ENCODE results near the gene SETD4. TPM values are rescaled to one million over a fixed set of nuclear protein-coding genes. Genes with fewer than 3 reads are reported as not detected.
A peak's percentile ranks its signal among the peaks of the same experiment; 100 is the strongest.

Gene SETD4
- total RNA-seq (10 to 100 TPM in 1 of 2 donors, 1 to 10 TPM in 1; 8.3 to 12.0 TPM), polyA plus RNA-seq (1 to 10 TPM; 2.9 to 5.3 TPM)

- peak within 1 kb of the TSS; percentile 63 to 100 (median 96) for H3K4me3 ChIP-seq (ENCODE audit: low read depth in 1 of 3, low read length in 3 of 3)
- TF ChIP-seq ZBTB33 (IDR thresholded peaks at IDR 0.05) (no peak), HNF4A (conservative IDR thresholded peaks at IDR 0.05) (peak; percentile 18 to 38), TAF1 (conservative IDR thresholded peaks at IDR 0.05) (peak; percentile 48), FOXA1 (IDR thresholded peaks at IDR 0.05) (no peak), FOXA2 (IDR thresholded peaks at IDR 0.05) (no peak), EGR1 (IDR thresholded peaks at IDR 0.05; ENCODE audit: low read depth in 2 of 2) (no peak), NR2F2 (IDR thresholded peaks at IDR 0.05) (peak; percentile 76), ATF3 (IDR thresholded peaks at IDR 0.05) (no peak), GABPA (IDR thresholded peaks at IDR 0.05 in 1 of 2, conservative IDR thresholded peaks at IDR 0.05 in 1 of 2) (peak; percentile 46 to 93), RAD21 (IDR thresholded peaks at IDR 0.05) (peak in 1 of 2 donors; percentile 27), JUND (IDR thresholded peaks at IDR 0.05) (no peak), SP1 (IDR thresholded peaks at IDR 0.05) (peak; percentile 48), YY1 (IDR thresholded peaks at IDR 0.05) (peak; percentile 98), CTCF (IDR thresholded peaks at IDR 0.05; ENCODE audit: low read depth, low read length, missing input control) (no peak), REST (IDR thresholded peaks at IDR 0.05) (peak; percentile 16), RXRA (IDR thresholded peaks at IDR 0.05) (peak; percentile 45 to 78), MAX (IDR thresholded peaks at IDR 0.05) (peak; percentile 78), HNF4G (IDR thresholded peaks at IDR 0.05) (no peak)
- peaks cover 6 to 22% (median 13%) of the 10 kb centered on the region in 4 donors for H3K4me1 ChIP-seq (ENCODE audit: control insufficient read depth in 4 of 4, insufficient read depth in 4 of 4, low read length in 3 of 4)
- WGBS, result under 1% methylated on average over 57 of the region's 57 CpGs
- H3K9me3 ChIP-seq (ENCODE audit: control insufficient read depth in 4 of 4, low read length in 3 of 4), result no peaks in the 10 kb centered on the region
- DNase-seq (ENCODE audit: low spot score), result peak; percentile 93
- H3K27me3 ChIP-seq (ENCODE audit: control insufficient read depth in 4 of 4, insufficient read depth in 4 of 4, low read length in 3 of 4), result no peaks in the 10 kb centered on the region
- peak within 1 kb of the TSS; percentile 10 to 73 for H3K9ac ChIP-seq (ENCODE audit: low read depth in 1 of 2, low read length in 2 of 2)
- H3K36me3 ChIP-seq (ENCODE audit: control insufficient read depth in 4 of 4, insufficient read depth in 3 of 4, low read depth in 1 of 4, low read length in 3 of 4), result peaks cover 7 to 19% (median 16%) of the 10 kb centered on the region in 4 donors
- peak within 1 kb of the TSS; percentile 84 to 85 for H3K27ac ChIP-seq (ENCODE audit: low read depth in 1 of 2, low read length in 2 of 2)
Observed at GRCh38 chr21:36060159-36060921, at the start of gene SETD4. SETD4 (minus strand) TSS chr21:36060526; CDS start chr21:36058888, 1,638 bp downstream.

Measured in liver (tissue), 9 donors.